Ovary (tissue), 9 donors: Measurements from ENCODE around the gene FABP6. TPM values are rescaled to one million over a fixed set of nuclear protein-coding genes. Genes with fewer than 3 reads are reported as not detected.
A peak's percentile ranks its signal among the peaks of the same experiment; 100 is the strongest.

ENCODE experiments used
- DNase-seq, 5 donors: peaks; one replicate each; pipeline ENCODE4 v3.0.0-alpha.2; 2019 to 2020
- H3K27ac ChIP-seq, 2 donors: fragments of 200-600 bp; one replicate each; pipeline versions ENCODE4 v1.5.1 to v1.8.0; 2019 to 2022
- H3K27me3 ChIP-seq: fragments of 200-600 bp; one replicate; pipeline ENCODE4 v1.8.0; 2022
- H3K36me3 ChIP-seq: fragments of 200-600 bp; sonication (generic); one replicate; pipeline ENCODE4 v1.5.1; 2019
- H3K4me1 ChIP-seq: one replicate; pipeline ENCODE4 v1.8.1; 2013; ENCODE audit warnings: mild to moderate bottlenecking, moderate library complexity; ENCODE audit not compliant: insufficient read depth
- H3K4me3 ChIP-seq: fragments of 200-600 bp; sonication (generic); one replicate; pipeline ENCODE4 v1.5.1; 2017
- H3K9me3 ChIP-seq, 2 donors: fragments of 200-600 bp in 1 of 2; sonication (generic) in 1 of 2; one replicate each; pipeline versions ENCODE4 v1.5.1 to v1.8.1; 2013 to 2019; ENCODE audit warnings: mild to moderate bottlenecking in 1 of 2, moderate library complexity in 1 of 2
- CTCF ChIP-seq, 3 donors: fragments of 450-650 bp in 2 of 3; fragments of 200-600 bp in 1 of 3; IDR thresholded peaks; one replicate each; pipeline versions ENCODE4 v1.5.1 to v1.8.0; 2016 to 2022; ENCODE audit warnings: antibody characterized with exemption in 3 of 3, mild to moderate bottlenecking in 1 of 3
- EP300 ChIP-seq: sonication (generic); formaldehyde crosslinking; IDR thresholded peaks from one replicate; pipeline ENCODE4 v1.6.1; 2017; ENCODE audit warnings: antibody characterized with exemption
- POLR2A ChIP-seq: fragments of 450-650 bp; IDR thresholded peaks from one replicate; pipeline ENCODE4 v1.6.1; 2017; ENCODE audit warnings: antibody characterized with exemption, mild to moderate bottlenecking, moderate library complexity
- WGBS, 3 donors: extraction: QIAGEN DNeasy Blood & Tissue Kit in 1 of 3; methylation state at CpG; one replicate each; pipeline versions ENCODE4 v1.1.5 to v1.1.7; 2013 to 2017; 5-methylcytosine and 5-hydroxymethylcytosine counted together
- intact Hi-C, 4 donors: fragments of 100-400 bp; cut with DNase I; formaldehyde crosslinking; loops; one replicate each; pipeline versions ENCODE4 v1.11.0 to v1.15.1; 2022 to 2023
- polyA plus RNA-seq, 2 donors: library from polyadenylated mRNA; stranded (reverse); fragments of 200-250 nt in 1 of 2; fragments of 350-450 nt in 1 of 2; fragmentation: Illumina TruSeq in 1 of 2; extraction: RNeasy Lipid Tissue Mini Kit (QIAGEN cat#74804) in 1 of 2; gene quantifications; one replicate each; pipeline ENCODE4 v1.2.3, GENCODE V29; 2013 to 2014
- total RNA-seq, 7 donors: library from RNA; depleted of rRNA in 2 of 7; stranded (reverse); fragments of >200 nt in 2 of 7; fragmentation: NEBNext Ultra II Directional in 3 of 7; extraction: Animal tissue kit (Norgen Biotek cat#: 25700) in 3 of 7; gene quantifications; one replicate each; pipeline versions ENCODE4 v1.1.0 to v1.2.4, GENCODE V29; 2016 to 2023
- donor health status: DM: no; HTN: no; CAD: no; lungs with moderate emphysema.
- donor health status: DM: no; HTN: no; CAD: no.
- donor health status: Bipolar disorder and iron deficiency.
- donor health status: DM: yes; HTN: yes; CAD: no.
- donor health status: DM: no; HTN: no; CAD: no.
- donor health status: DM: yes; HTN: yes; CAD: no.

The FABP6 gene
- total and polyA plus RNA-seq, 9 donors: 0.83 to 10.6 (median 2.8) TPM; not detected in 5

DNA sequence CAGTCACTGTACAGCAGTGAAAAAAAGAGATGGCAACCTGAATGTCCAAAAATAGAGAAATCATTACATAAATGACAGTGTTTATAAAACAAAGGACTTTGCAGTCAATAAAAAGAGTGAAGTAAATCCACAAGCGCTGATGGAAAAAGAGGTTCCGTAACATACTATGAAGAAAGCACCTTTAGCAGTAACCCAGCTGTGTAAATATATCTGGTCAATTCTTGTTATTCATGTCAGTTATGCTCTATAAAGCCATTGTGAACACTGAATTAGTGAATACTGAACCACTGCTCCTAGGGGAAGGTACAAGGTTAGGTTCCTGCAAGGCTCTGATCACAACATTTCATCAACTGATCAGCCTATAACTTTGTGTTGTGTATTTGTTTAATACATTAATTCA is 43.6 kb downstream of the FABP6 start:
- DNase-seq: no peak
- H3K4me1 ChIP-seq: peaks cover 11% of the 10 kb centered on the region
- H3K9me3 ChIP-seq: no peaks in the 10 kb centered on the region
- no peaks in the 10 kb centered on the region for H3K36me3 ChIP-seq
- no peak overlapping the region for H3K4me3 ChIP-seq
- WGBS, 3 donors: 90 to 96% (median 92%) methylated on average over 2 of the region's 2 CpGs
- intact Hi-C loops: no loop called here
- peak overlapping the region in 1 of 2 donors; percentile 43 for H3K27ac ChIP-seq
- H3K27me3 ChIP-seq: no peaks in the 10 kb centered on the region
- TF ChIP-seq POLR2A (no peak), EP300 (no peak), CTCF (IDR thresholded peaks at IDR 0.05) (no peak)

GRCh38 chr5:160274483-160274931 is 45.2 kb downstream of the FABP6 start:
- Histone ChIP-seq H3K36me3 (no peaks in the 10 kb centered on the region), H3K4me1 (peaks cover 6% of the 10 kb centered on the region), H3K4me3 (no peak overlapping the region), H3K9me3 (no peaks in the 10 kb centered on the region), H3K27me3 (no peaks in the 10 kb centered on the region), H3K27ac (no peak overlapping the region)
- intact Hi-C loops: no loop called here
- WGBS, 3 donors: 67 to 70% (median 69%) methylated on average over 5 of the region's 5 CpGs
- no peak for DNase-seq
- TF ChIP-seq POLR2A (no peak), CTCF (IDR thresholded peaks at IDR 0.05) (no peak), EP300 (no peak)

GRCh38 chr5:160278343-160278742 is 49.0 kb downstream of the FABP6 start:
- Histone ChIP-seq H3K27me3 (no peaks in the 10 kb centered on the region), H3K4me1 (peaks cover 1% of the 10 kb centered on the region), H3K9me3 (no peaks in the 10 kb centered on the region), H3K36me3 (no peaks in the 10 kb centered on the region), H3K4me3 (no peak overlapping the region), H3K27ac (no peak overlapping the region)
- TF ChIP-seq POLR2A: no peak
- no peak for TF ChIP-seq CTCF (IDR thresholded peaks at IDR 0.05)
- no peak for TF ChIP-seq EP300
- intact Hi-C loops: no loop called here
- WGBS, 3 donors: 73 to 76% (median 73%) methylated on average over 7 of the region's 7 CpGs
- no peak for DNase-seq

GRCh38 chr5:160280384-160281095 is 51.2 kb downstream of the FABP6 start:
- H3K36me3 ChIP-seq: no peaks in the 10 kb centered on the region
- no peak overlapping the region for H3K27ac ChIP-seq
- no peak overlapping the region for H3K4me3 ChIP-seq
- H3K9me3 ChIP-seq: no peaks in the 10 kb centered on the region
- no peaks in the 10 kb centered on the region for H3K27me3 ChIP-seq
- intact Hi-C loops: no loop called here
- TF ChIP-seq CTCF (IDR thresholded peaks at IDR 0.05): no peak
- TF ChIP-seq POLR2A: no peak
- no peak for TF ChIP-seq EP300
- no peak for DNase-seq
- peaks cover under 1% of the 10 kb centered on the region for H3K4me1 ChIP-seq
- 95 to 96% (median 95%) methylated on average over 25 to 26 of the region's 26 CpGs for WGBS, 3 donors
